Cardiac fibroblast (primary cell): ENCODE results near the gene FOCAD.

Experiments
- DNase-seq, 2 donors: peaks; one replicate each; pipeline versions ENCODE4 v3.0.0 to v3.0.0-alpha.2; 2010; ENCODE audit warnings: low read depth in 2 of 2
- H3K4me3 ChIP-seq, 2 donors: replicated peaks in 1 of 2; 1 replicate in 1 of 2; 2 replicates in 1 of 2; pipeline ENCODE4 v1.5.1; 2011; ENCODE audit warnings: low read depth in 2 of 2, low read length in 2 of 2, mild to moderate bottlenecking in 2 of 2, moderate library complexity in 1 of 2
- TF ChIP-seq, protein P1 (sequence below): IDR thresholded peaks from one replicate; pipeline ENCODE4 v1.5.1; 2011; ENCODE audit warnings: low read depth, mild to moderate bottlenecking, low read length, inconsistent platforms

FOCAD gene

DNA sequence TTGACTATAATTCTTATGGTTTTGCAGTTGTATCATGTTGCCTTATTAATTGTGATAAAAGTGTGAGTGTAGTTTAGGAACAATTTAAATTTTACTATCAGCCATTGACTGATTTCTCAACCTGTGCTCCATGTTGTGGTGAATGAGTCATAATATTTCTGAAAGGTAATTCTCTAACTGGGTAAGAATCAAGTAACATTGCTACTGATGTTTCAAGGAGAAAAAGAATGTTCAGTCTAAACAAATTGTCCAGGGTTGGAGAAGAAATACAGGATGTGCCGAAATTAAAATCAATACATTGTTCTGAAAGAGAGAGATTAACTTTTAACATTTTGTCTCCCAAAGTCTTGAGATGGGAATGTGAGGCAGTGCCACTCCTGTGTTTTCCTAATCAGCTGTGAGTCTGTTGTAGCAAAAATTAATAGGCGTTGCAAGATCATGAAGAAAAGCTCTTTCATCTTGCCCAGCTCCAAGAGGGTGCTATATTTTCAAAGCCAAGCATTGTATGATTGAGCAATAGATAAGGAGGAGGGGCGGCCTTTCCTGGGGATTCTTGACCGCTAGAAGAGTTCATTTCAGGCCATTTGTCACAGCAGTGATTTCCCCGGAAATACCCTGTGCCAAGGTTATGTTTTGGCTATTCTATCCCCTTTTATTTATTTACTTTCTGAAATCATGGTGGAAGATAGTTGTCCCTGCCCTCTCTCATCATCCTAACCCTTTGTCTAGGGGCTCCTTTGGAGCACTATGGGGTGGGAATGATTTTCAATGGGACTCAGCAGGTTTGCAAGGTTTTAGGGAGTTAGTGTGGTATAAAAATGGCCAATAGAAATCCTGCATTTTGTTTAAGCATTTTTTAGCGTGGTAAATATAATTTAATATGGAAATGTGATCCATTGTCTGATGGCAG is 151.6 kb downstream of the FOCAD start:
- TF ChIP-seq, protein P1, sequence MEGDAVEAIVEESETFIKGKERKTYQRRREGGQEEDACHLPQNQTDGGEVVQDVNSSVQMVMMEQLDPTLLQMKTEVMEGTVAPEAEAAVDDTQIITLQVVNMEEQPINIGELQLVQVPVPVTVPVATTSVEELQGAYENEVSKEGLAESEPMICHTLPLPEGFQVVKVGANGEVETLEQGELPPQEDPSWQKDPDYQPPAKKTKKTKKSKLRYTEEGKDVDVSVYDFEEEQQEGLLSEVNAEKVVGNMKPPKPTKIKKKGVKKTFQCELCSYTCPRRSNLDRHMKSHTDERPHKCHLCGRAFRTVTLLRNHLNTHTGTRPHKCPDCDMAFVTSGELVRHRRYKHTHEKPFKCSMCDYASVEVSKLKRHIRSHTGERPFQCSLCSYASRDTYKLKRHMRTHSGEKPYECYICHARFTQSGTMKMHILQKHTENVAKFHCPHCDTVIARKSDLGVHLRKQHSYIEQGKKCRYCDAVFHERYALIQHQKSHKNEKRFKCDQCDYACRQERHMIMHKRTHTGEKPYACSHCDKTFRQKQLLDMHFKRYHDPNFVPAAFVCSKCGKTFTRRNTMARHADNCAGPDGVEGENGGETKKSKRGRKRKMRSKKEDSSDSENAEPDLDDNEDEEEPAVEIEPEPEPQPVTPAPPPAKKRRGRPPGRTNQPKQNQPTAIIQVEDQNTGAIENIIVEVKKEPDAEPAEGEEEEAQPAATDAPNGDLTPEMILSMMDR = no peak
- DNase-seq = peak; percentile 31 to 41
- no peak overlapping the region for H3K4me3 ChIP-seq

DNA sequence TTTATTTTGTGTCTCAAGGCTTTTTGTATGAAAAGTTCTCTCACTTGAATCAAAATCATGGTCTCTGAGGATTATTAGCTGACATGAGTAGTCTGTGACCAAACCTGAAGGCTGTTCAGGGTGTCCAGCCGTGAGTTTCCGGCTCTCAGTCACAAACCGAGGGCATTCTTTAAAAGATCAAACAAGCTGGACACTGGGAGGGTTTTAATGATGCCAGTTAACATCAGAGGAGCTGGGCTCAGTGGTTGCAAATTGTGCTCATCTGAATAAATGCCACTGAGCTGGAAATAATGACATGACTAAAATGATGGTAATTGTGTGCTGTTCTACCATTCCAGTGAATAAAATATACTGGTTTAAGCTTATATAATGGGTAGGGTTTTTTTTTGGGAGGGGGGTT is 153.1 kb downstream of the FOCAD start:
- TF ChIP-seq, protein P1 = no peak
- DNase-seq = no peak
- no peak overlapping the region for H3K4me3 ChIP-seq

DNA sequence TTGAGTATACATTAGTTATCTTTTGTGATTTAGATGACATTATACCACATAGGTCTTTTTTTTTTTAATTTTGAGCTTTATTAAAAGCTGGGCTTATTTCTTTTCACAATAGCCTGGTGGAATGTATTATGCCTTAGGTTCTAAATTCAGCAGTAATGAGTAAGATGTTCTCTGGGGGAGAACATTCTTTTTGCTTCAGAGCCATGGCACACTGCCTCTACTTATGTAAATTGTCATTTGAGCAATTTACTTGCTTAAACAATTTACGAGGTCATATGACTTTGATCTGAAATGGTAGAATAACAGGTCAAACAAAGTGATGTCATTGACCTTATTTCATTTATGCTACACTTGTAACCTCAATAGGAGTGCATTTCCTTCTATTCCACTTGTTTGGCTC is 154.2 kb downstream of the FOCAD start:
- TF ChIP-seq, protein P1 = no peak
- H3K4me3 ChIP-seq = no peak overlapping the region
- DNase-seq = peak; percentile 9 to 49

DNA sequence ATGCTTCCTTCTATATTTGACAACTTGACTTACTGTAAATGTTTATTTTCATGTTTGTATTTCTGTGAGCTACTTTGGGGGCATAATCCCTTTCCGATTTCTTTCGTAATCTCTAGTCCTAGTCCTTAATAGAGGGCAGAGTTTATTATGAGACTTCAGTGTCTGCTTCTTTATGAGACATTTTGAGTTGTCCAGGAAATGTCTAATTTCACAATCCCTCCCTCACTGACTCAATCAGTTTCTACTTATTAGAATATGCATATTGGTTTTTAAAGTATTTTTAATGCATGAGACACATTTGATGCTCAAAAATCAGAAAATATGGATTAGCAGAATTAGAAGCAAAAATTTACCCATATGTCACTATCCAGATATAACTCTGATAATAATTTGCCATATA is 160.9 kb downstream of the FOCAD start:
- no peak overlapping the region for H3K4me3 ChIP-seq
- TF ChIP-seq, protein P1 = no peak
- DNase-seq = peak in 1 of 2 donors; percentile 65

DNA sequence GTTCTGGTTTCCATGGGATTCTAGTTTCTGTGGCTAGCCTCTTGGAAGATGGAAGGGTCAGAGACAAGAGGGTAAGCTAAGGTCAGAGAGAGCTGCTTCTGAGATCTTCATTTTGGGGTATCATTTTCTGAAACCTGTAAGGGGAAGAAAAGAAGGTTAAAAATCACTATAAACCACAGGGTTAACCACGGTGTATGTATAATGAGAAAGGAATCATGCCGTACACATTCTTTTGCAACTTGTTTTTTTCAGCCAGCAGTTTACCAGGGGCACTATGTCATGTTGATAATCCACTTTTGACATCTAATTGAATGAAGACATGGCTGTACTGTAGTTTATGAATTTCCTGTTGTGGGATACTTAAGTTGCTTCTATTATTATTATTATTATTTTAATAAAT is 164.4 kb downstream of the FOCAD start:
- TF ChIP-seq, protein P1 = no peak
- DNase-seq = peak; percentile 7 to 20
- H3K4me3 ChIP-seq = no peak overlapping the region

DNA sequence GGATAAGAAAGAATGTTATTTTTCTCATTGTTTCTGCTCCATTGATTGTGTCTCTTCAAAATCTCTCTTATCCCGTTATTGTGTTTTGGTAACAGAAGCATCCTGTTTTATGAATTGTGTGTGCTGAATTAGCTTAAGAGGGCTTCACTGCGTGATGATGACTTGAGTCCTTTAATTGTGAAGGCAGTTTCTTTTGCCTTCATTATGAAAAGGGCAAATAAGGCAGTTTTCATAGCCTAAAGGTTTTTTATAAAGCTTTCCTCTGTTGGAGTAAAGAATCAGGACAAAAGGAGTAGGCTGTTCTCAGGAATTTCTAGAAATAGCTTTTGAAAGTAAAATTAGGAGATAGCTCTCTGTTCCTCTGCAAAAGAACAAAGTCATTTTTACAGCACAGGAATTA is 169.8 kb downstream of the FOCAD start:
- H3K4me3 ChIP-seq = no peak overlapping the region
- DNase-seq = no peak
- TF ChIP-seq, protein P1 = no peak
